ENCODE results near the gene AMT. TPM values are rescaled to one million over a fixed set of nuclear protein-coding genes. Genes with fewer than 3 reads are reported as not detected.

AMT gene
- total RNA-seq, 1 donor from 2014 or later, result 7.0 TPM

- Mint-ChIP-seq H3K4me1 (no peaks in the 10 kb centered on the region), H3K4me3 (no peak overlapping the region), H3K27ac (no peak overlapping the region), H3K9me3 (no peaks in the 10 kb centered on the region), H3K27me3 (no peaks in the 10 kb centered on the region), H3K36me3 (ENCODE audit: low read depth) (no peaks in the 10 kb centered on the region)
- DNase-seq (no peak), ATAC-seq (ENCODE audit: low read depth) (no peak)
- no peak for TF ChIP-seq CTCF (IDR thresholded peaks at IDR 0.05)
- intact Hi-C loops (cut with micrococcal nuclease), result no loop called here
- ChIA-PET POLR2A (no interaction called here), CTCF (no interaction called here)
Measured at GRCh38 chr3:49461443-49462171, 39.3 kb upstream of the AMT start.

GRCh38 chr3:49460956-49461355 is 38.7 kb upstream of the AMT start:
- H3K27ac Mint-ChIP-seq, result no peak overlapping the region
- no peak overlapping the region for H3K4me3 Mint-ChIP-seq
- DNase-seq (no peak), ATAC-seq (ENCODE audit: low read depth) (no peak)
- CTCF ChIA-PET, result no interaction called here
- intact Hi-C loops (cut with micrococcal nuclease), result no loop called here
- H3K9me3 Mint-ChIP-seq, result no peaks in the 10 kb centered on the region
- no peaks in the 10 kb centered on the region for H3K27me3 Mint-ChIP-seq
- H3K4me1 Mint-ChIP-seq, result no peaks in the 10 kb centered on the region
- no peak for TF ChIP-seq CTCF (IDR thresholded peaks at IDR 0.05)
- POLR2A ChIA-PET, result no interaction called here
- no peaks in the 10 kb centered on the region for H3K36me3 Mint-ChIP-seq (ENCODE audit: low read depth)

- no peaks in the 10 kb centered on the region for H3K4me1 Mint-ChIP-seq
- no peak overlapping the region for H3K4me3 Mint-ChIP-seq
- ChIA-PET POLR2A (no interaction called here), CTCF (no interaction called here)
- no peak for DNase-seq
- no peak for ATAC-seq (ENCODE audit: low read depth)
- H3K27me3 Mint-ChIP-seq, result no peaks in the 10 kb centered on the region
- TF ChIP-seq CTCF (IDR thresholded peaks at IDR 0.05), result no peak
- no peak overlapping the region for H3K27ac Mint-ChIP-seq
- intact Hi-C loops (cut with micrococcal nuclease), result no loop called here
- H3K9me3 Mint-ChIP-seq, result no peaks in the 10 kb centered on the region
- no peaks in the 10 kb centered on the region for H3K36me3 Mint-ChIP-seq (ENCODE audit: low read depth)
Measured at GRCh38 chr3:49460188-49460890, 38.1 kb upstream of the AMT start.

GRCh38 chr3:49456466-49456865 is 34.2 kb upstream of the AMT start:
- no peak overlapping the region for H3K4me3 Mint-ChIP-seq

More at GRCh38 chr3:49456466-49456865, 34.2 kb upstream of the AMT start:
- TF ChIP-seq CTCF (IDR thresholded peaks at IDR 0.05), result no peak
- DNase-seq (no peak), ATAC-seq (ENCODE audit: low read depth) (no peak)
- Mint-ChIP-seq H3K27ac (no peak overlapping the region), H3K9me3 (no peaks in the 10 kb centered on the region), H3K27me3 (no peaks in the 10 kb centered on the region), H3K4me1 (no peaks in the 10 kb centered on the region), H3K36me3 (ENCODE audit: low read depth) (no peaks in the 10 kb centered on the region)
- ChIA-PET CTCF (interaction anchor here (0.5 kb wide), 1 partner anchor 22 kb away, joined by 4 read pairs; no protein-coding TSS in a partner anchor), POLR2A (no interaction called here)
- intact Hi-C loops (cut with micrococcal nuclease), result no loop called here

Data from activated B cell treated with CpG ODN at 0.5 μM for 24 hours (primary cell).